OCI-LY7 (cell line): ENCODE measurements around the gene ZSWIM3.

Source experiments
- EZH2phosphoT487 ChIP-seq: fragments of 200-600 bp; sonication (generic); IDR thresholded peaks from 2 replicates; pipeline ENCODE4 v1.6.1; 2018; ENCODE audit warnings: low read depth, borderline replicate concordance, mild to moderate bottlenecking, mixed run types, antibody characterized with exemption, low read length, moderate library complexity, mixed read lengths
- TF ChIP-seq, protein P1 (sequence below): fragments of 200-600 bp; sonication (generic); conservative IDR thresholded peaks from 2 replicates; pipeline ENCODE4 v1.5.1; 2014; ENCODE audit warnings: mild to moderate bottlenecking, antibody characterized with exemption, low read length, moderate library complexity, mixed read lengths

GRCh38 chr20:45926731-45927070 lies 69.3 kb downstream of the ZSWIM3 start:
- TF ChIP-seq, protein P1, sequence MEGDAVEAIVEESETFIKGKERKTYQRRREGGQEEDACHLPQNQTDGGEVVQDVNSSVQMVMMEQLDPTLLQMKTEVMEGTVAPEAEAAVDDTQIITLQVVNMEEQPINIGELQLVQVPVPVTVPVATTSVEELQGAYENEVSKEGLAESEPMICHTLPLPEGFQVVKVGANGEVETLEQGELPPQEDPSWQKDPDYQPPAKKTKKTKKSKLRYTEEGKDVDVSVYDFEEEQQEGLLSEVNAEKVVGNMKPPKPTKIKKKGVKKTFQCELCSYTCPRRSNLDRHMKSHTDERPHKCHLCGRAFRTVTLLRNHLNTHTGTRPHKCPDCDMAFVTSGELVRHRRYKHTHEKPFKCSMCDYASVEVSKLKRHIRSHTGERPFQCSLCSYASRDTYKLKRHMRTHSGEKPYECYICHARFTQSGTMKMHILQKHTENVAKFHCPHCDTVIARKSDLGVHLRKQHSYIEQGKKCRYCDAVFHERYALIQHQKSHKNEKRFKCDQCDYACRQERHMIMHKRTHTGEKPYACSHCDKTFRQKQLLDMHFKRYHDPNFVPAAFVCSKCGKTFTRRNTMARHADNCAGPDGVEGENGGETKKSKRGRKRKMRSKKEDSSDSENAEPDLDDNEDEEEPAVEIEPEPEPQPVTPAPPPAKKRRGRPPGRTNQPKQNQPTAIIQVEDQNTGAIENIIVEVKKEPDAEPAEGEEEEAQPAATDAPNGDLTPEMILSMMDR = no peak
- no peak for TF ChIP-seq EZH2phosphoT487
